HG02884 (cell line): ENCODE measurements around the gene KDM4B.

ENCODE experiments used
- ATAC-seq: cut with Tn5 transposase; IDR thresholded peaks from one replicate; pipeline ENCODE4 v1.9.1; 2021; ENCODE audit warnings: mild to moderate bottlenecking, moderate library complexity; ENCODE audit not compliant: unreplicated experiment

The KDM4B gene

GRCh38 chr19:5085566-5085965 is 116.7 kb downstream of the KDM4B start:
- ATAC-seq = no peak

- no peak for ATAC-seq
Measured at GRCh38 chr19:5086230-5086629, 117.3 kb downstream of the KDM4B start.

- ATAC-seq = no peak
Measured at GRCh38 chr19:5086725-5087439, 118.0 kb downstream of the KDM4B start.

GRCh38 chr19:5089283-5089682 is 120.4 kb downstream of the KDM4B start:
- no peak for ATAC-seq

- ATAC-seq = no peak
Measured at GRCh38 chr19:5090465-5091017, 121.6 kb downstream of the KDM4B start.

GRCh38 chr19:5091018-5091683 is 122.2 kb downstream of the KDM4B start:
- no peak for ATAC-seq

GRCh38 chr19:5091684-5092480 is 123.0 kb downstream of the KDM4B start:
- ATAC-seq = no peak

GRCh38 chr19:5092481-5092843 is 123.5 kb downstream of the KDM4B start:
- no peak for ATAC-seq

- no peak for ATAC-seq
Measured at GRCh38 chr19:5093297-5093928, 124.5 kb downstream of the KDM4B start.

- no peak for ATAC-seq
Measured at GRCh38 chr19:5093948-5094718, 125.2 kb downstream of the KDM4B start.

- no peak for ATAC-seq
Measured at GRCh38 chr19:5094768-5095567, 126.1 kb downstream of the KDM4B start.

GRCh38 chr19:5095568-5095850 is 126.6 kb downstream of the KDM4B start:
- ATAC-seq = no peak

GRCh38 chr19:5096536-5096935 is 127.6 kb downstream of the KDM4B start:
- no peak for ATAC-seq

- ATAC-seq = no peak
Measured at GRCh38 chr19:5097331-5097930, 128.5 kb downstream of the KDM4B start.

- ATAC-seq = no peak
Measured at GRCh38 chr19:5097959-5098623, 129.2 kb downstream of the KDM4B start.

- ATAC-seq = no peak
Measured at GRCh38 chr19:5098646-5099045, 129.7 kb downstream of the KDM4B start.

GRCh38 chr19:5099701-5100221 is 130.8 kb downstream of the KDM4B start:
- ATAC-seq = no peak

- no peak for ATAC-seq
Measured at GRCh38 chr19:5101871-5102270, 133.0 kb downstream of the KDM4B start.

- ATAC-seq = no peak
Measured at GRCh38 chr19:5102520-5102919, 133.6 kb downstream of the KDM4B start.
